ENCODE results near the gene ZNF621.
"Not testable (repeated sequence)": the region's sequence is repeated elsewhere in the genome, so short reads cannot be mapped to it uniquely, and the experiment has no call there.

Gene ZNF621

DNA sequence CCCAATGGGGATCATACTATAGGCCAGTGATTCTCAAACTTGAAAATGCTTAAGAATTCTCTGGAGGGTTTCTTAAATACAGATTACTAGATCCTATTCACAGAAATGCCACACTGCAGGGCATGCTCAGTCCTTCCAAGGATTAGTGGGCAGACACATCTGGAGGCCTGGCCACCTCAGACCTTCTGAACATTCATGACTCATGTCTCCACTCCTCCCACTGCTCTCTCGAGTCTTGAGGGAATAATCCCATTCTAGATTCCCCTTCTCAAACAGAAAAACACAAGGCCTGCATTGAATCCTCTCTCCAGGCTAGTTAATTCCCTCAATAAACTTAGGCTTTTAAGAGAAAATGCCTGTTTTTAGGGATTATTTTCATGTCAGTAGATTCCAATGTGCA is 22.1 kb downstream of the ZNF621 start:
- DNase-seq (ENCODE audit: low read depth), result no peak

DNA sequence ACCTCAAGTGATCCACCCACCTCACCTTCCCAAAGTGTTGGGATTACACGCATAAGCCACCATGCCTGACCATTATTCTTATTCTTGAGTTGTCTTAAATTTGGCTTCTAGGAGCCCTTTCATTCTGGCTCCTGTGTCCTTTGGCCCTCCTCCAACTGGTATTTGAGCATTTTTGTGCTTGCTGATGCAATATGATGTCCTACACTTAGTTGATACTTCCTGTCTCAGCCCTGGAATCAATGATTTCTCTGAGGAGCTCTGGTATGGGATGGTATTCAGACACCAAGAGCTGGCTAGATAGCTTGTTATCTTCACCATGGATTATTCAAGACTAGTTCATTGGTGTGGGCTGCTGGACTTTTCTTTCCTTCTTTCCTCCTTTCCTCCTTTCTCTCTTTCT is 25.4 kb downstream of the ZNF621 start:
- no peak for DNase-seq (ENCODE audit: low read depth)

DNA sequence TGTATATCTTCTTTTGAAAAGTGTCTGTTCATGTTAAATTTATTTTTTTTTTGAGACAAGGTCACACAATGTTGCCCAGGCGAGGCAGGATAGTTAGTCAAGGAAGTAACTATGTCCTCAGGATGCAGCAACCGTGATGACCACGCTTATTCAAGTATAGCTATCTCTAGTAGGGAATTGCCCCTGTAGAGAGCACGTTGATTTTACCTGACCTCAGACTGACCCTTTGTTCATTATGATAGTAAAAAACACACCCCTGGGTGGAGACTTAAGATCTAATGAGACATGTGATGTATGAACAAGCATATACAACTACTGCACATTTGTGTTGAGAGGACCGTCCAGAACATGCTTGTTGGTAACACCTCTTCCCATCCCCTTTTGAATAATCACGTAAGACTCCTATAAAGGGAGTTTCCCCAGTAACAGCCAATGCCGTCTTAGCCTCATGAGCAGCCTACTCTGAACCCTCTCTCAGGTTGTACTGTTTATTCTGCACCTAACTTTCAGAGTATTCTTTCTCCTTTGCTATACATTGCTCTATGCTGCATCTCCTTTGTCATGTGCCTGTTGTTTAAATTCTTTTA is 32.9 kb downstream of the ZNF621 start:
- no peak for DNase-seq (ENCODE audit: low read depth)

DNA sequence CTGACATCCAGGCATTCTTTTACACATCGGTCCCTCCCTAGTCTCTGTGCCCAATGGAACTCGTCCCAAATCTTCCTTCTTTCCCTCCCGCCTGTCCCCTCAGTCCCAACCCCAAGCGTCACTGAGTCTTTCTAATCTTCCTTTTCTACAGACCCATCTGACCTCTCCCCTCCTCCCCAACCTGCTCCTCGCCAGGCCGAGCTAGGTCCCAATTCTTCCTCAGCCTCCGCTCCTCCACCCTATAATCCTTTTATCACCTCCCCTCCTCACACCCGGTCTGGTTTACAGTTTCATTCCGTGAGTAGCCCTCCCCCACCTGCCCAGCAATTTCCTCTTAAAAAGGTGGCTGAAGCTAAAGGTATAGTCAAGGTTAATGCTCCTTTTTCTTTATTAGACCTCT is 37.7 kb downstream of the ZNF621 start:
- DNase-seq (ENCODE audit: low read depth), result not testable (repeated sequence)

DNA sequence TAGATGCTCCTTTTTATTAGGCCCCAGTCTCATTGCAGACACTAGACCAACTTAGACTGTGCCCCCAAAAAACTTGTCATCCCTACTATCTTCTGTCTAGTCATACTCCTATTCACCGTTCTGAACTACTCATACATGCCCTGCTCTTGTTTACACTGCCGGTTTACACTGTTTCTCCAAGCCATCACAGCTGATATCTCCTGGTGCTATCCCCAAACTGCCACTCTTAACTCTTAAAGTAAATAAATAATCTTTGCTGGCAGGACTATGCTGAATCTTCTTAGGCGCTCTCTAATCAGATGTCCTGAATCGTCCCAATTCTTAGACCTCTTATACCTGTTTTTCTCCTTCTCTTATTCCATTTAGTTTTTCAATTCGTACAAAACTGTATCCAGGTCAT is 40.9 kb downstream of the ZNF621 start:
- not testable (repeated sequence) for DNase-seq (ENCODE audit: low read depth)

DNA sequence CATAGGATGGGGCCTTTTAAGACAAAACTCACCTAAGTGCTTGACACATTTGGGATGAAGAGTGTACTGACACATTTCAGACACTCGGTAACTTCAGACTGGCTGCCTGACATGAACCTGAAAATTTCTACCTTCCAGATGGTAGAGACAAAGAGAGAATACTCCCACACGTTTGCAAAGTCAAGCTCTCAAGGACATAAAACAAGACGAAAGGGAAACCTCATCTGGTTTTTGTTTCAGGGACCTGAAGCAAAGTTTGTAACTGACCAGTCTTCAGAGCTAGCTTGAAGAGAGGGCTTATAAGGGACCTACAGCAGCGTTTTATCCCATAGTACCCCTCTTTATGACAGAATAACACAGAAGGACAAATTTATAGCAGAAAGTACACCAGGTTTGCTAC is 41.9 kb downstream of the ZNF621 start:
- DNase-seq (ENCODE audit: low read depth), result no peak

DNA sequence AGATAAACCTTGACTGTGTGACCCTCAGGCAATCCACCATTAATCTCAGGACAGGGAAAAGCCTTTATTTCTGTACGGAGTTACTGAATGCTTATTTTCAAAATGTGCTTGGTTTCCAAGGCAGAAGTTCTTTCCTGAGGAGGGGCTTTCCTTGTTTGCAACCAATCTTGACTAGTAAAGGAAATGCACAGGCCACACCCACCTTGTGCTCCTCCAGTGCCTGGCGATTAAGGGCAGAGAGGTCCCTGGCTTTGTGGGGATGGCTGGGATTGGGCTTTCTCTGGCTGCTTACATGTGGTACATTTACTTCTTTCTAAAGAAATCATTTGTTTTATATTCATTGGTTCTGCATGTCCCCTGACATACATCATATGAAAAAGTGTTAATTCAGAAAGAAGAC is 47.8 kb downstream of the ZNF621 start:
- DNase-seq (ENCODE audit: low read depth), result no peak

DNA sequence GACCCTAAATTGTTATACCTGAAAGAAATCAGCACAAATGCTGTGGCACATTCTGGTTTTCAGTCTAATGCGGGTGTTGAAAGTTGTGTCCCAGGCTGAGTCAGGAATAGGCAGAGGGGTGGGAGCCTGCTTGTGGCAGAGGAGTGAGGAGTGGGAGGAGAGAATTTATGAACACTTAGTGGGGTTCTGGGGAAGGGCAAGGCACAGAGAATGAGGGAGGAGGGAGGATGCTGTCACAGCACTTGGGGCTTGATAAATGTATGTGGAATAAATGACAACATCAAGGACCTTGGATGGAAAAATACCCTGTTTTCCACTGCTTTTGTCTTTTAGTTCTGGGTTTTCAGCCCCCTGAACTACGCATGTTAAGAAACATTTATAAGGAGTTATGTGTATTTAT is 49.3 kb downstream of the ZNF621 start:
- DNase-seq (ENCODE audit: low read depth), result no peak

DNA sequence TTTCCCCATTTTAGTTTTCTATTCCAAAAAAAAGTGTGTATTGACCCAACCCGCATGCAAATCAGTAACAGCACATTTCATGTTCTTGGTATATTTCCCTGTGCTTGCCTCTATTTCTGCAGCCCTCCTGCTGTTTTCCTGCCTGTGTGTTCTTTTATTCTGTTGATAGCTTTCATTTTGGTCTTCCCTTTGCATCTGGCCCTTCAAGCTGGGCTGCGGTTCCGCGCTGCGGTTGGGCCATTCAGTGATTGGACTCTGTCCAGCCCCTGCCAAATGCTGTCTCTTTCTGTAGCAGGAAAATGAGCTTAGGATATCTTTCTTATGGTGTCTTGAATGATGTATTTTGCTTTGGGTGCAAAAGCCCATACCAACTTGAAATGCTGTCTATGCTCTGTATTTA is 49.9 kb downstream of the ZNF621 start:
- no peak for DNase-seq (ENCODE audit: low read depth)

DNA sequence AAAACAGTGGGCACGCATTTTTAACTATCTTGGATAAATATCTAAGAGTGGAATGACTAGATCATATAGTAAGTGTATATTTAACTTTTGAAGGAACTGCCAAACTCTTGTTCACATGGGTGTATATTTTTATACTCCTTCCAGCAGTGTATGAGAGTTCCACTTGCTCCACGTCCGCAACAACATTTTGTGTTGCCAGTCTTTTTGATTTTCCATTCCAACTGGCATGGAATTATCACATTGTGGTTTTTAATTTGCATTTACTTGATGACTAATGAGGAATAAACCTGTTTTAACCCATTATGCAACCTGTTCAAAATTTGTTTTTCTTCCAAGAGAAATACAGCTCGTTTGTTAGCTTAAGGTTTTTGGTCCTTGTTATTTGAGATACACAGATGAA is 51.6 kb downstream of the ZNF621 start:
- DNase-seq (ENCODE audit: low read depth), result no peak

DNA sequence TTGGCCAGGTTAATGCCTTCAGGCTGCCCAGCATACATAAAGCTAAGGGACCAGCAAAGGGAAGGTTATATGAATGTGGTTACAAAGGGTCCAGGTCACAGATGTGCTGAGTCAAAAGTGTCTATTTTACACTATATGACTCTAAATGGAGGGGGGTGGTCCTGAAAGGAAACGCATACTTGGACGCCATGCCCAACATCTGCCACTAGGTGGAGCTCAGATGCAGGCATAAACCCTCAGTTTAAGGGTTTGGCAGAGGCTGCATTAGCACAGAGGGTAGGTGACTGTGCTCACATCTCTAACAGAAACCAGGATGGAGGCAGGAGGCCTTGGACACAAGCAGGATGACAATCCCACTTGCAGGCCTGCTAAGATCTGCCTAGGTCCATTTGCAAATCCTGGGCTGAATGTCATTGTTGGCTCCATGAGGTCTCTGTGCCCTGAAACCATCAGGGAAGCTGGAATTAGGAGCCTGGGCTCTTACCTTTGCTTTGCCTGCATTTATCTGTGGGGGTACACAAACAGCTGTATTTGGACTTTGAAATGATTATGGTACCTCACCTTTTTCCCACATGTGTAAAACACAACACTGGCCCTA is 55.8 kb downstream of the ZNF621 start:
- peak; percentile 47 for DNase-seq (ENCODE audit: low read depth)

DNA sequence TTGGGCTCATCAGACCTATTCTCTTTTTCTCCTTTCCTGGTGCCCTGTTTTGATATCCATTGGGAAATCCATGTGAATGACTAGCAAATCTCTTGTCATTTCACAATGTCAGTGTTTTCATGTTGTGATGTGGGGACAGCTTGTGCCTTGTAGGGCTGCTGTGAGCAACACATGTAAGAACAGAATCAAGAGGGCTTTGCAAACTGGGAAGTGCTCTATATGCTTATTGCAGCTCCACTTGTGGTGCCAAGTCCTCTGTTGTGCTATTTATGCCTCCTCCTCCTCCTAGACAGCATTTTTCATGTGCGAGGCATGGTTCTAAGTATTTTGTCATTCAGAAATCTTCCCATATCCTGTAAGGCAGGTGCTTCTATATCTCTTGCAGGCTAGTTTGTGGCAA is 56.4 kb downstream of the ZNF621 start:
- no peak for DNase-seq (ENCODE audit: low read depth)

DNA sequence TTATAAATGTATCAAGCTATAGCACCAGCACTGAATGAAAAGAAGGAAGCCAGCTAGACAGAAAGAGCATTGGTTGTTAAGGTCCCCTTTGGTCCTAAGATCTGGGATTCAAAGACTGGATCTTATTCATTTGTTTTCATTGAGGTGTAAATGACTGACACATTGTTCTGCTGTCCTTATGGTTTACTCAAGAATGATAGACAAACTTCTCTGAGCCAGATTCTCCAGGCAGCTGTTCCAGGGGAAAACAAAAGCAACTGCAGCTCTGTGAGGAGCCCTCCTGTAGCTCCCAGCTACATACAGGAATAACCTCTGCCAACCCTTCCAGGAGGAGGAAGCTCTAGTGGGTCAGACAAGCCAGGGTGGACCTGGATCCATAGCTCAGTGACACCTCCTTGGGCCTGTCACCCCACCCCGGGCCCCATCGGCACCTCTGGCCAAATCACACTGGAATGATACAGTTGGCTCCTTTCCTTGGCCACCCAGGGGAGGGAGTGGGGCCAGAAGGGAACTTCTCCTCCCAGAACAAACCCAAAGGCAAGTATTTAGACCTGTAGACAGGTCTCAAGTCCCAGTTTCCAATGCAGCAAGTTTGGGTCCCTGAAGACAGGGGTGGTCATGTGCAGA is 57.8 kb downstream of the ZNF621 start:
- DNase-seq (ENCODE audit: low read depth), result no peak

DNA sequence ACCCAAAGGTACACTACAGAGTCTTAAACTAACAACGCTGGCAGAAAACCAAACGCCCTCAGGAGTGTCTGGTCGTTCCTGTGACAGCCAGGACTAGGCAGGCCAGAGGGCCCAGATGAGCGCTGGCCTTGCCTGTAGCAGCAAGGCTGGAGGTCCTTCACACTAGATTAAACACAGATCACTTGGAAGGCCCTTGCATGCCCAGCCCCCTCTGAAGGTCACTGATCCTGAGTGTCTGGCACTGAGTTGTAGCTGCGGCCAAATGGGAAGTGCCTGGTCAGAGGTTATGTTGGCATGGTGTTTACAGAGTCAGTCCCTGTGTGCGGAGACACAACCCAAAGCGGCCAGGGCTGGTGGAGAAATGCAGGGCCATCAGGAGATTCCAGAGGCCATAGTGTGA is 58.9 kb downstream of the ZNF621 start:
- no peak for DNase-seq (ENCODE audit: low read depth)

DNA sequence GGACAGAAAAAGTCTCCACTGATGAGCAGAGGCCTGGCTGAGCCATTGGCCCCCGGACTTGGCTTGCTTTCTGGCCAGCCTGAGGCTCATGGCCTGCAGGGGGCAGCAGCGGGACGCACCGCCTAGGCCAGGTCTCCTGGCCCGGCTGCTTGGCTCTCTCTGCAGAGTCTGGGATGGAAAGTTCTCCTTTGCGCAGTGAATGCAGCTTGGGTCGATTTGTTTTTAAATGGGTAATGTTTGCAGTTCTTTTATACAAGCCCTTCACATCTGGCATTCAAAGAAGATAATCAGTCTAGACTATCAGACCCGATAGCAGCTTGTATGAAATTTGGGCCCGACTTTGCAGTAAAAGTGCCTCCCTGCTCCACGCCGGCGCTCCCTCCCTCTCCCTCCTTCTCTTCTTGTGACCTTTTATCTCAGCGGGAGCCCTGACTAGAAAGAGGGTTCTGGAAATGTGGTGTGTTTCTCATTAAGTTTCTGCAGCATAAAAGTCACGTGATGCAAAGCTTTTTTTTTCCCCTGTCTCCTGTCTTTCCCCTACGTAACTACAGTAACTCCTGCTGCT is 59.9 kb downstream of the ZNF621 start:
- peak; percentile 62 for DNase-seq (ENCODE audit: low read depth)

DNA sequence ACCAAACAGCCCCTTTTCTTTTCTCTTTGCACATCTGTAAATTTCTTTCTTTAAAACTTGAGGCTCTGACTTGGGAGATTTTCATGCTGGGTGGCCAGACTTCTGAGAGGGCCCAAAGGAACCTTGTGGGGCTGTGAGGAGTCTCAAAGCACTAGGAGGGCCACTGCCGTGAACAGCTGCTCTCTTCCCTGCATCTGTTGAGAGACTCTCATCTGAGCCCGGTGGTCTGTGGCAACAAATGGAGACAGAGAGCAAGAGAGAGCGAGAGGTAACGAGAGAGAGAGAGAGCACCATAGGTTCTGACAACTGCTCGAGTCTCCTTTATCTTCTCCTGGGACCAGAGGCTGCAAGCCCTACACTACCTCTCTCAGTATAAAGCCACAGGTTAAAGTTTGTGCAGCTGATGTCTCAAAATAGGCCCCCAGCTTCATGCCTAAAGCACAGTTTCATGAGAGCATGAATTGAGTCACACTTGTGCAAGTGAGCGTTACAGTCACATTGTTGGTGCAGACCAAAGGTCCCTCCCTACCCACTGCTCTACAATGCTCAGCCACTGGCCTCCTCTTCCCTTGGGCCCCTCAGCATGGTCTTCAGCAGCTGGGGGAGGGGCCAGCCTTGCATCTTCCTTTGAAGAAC is 60.7 kb downstream of the ZNF621 start:
- no peak for DNase-seq (ENCODE audit: low read depth)

DNA sequence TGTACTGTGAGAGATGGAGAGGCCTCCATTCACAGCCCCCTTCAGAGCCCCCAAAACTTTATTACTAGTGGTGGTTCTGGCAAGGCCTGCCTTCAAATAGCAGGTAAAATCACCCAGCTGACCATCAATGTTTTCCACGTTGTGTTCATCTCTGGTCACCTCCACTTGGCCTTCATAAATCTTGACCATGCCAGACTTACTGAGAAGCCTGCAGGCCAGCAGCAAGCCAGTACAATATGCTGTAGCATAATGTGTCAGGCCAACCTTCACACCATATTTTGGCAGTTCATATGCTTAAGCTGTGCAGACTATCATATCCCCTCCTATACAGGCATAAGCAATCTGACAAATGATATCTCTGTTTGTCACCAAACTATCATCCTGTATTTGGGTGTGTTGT is 62.1 kb downstream of the ZNF621 start:
- no peak for DNase-seq (ENCODE audit: low read depth)

DNA sequence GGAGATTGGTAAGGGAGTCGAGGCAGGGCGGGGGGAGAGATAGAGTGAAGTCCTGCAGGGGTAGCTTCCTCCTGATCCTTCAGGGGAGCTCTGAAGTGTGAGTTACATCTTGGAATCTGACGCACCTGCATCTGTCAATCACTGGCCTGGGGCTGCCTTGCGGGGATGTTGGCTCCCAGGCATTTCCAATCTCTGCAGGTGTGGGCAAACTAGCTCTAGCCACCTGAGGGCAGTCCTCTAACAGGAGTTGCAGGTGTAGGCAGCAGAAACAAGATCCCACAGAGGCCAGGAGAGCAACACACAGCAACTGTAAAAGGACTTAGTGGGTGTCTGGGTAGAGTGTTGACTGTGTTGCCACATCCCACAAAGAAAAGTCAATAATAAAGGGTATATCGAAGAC is 63.6 kb downstream of the ZNF621 start:
- DNase-seq (ENCODE audit: low read depth), result no peak
